Sigmoid colon (tissue), 7 donors: ENCODE results near the gene ALAS1. TPM values are rescaled to one million over a fixed set of nuclear protein-coding genes. Genes with fewer than 3 reads are reported as not detected.

ENCODE experiments used
- DNase-seq: peaks from one replicate; pipeline ENCODE4 v3.0.0-alpha.2; 2019
- H3K27ac ChIP-seq, 4 donors: fragments of 200-600 bp; sonication (generic); one replicate each; pipeline ENCODE4 v1.5.1; 2016 to 2019; ENCODE audit warnings: mild to moderate bottlenecking in 1 of 4
- H3K27me3 ChIP-seq, 3 donors: fragments of 200-600 bp; sonication (generic); one replicate each; pipeline ENCODE4 v1.5.1; 2019; ENCODE audit warnings: mild to moderate bottlenecking in 1 of 3
- H3K36me3 ChIP-seq, 4 donors: fragments of 200-600 bp; sonication (generic); one replicate each; pipeline ENCODE4 v1.5.1; 2016 to 2019
- H3K4me1 ChIP-seq, 4 donors: fragments of 200-600 bp; sonication (generic); one replicate each; pipeline ENCODE4 v1.5.1; 2017 to 2019
- H3K4me3 ChIP-seq, 4 donors: fragments of 200-600 bp; sonication (generic); one replicate each; pipeline ENCODE4 v1.5.1; 2017 to 2019; ENCODE audit warnings: mild to moderate bottlenecking in 2 of 4, moderate library complexity in 1 of 4
- H3K9me3 ChIP-seq, 4 donors: fragments of 200-600 bp in 3 of 4; sonication (generic) in 3 of 4; one replicate each; pipeline versions ENCODE4 v1.5.1 to v1.6.1; 2013 to 2019
- EP300 ChIP-seq, 4 donors: sonication (generic); formaldehyde crosslinking; IDR thresholded peaks; one replicate each; pipeline ENCODE4 v1.6.1; 2017; ENCODE audit warnings: antibody characterized with exemption in 4 of 4
- POLR2A ChIP-seq, 2 donors: fragments of 450-650 bp; IDR thresholded peaks; one replicate each; pipeline ENCODE4 v1.6.1; 2016; ENCODE audit warnings: antibody characterized with exemption in 2 of 2, mild to moderate bottlenecking in 2 of 2, moderate library complexity in 2 of 2
- POLR2AphosphoS5 ChIP-seq, 4 donors: sonication (generic); formaldehyde crosslinking; IDR thresholded peaks; one replicate each; pipeline ENCODE4 v1.6.1; 2017; ENCODE audit warnings: antibody characterized with exemption in 4 of 4
- WGBS, 2 donors: extraction: QIAGEN DNeasy Blood & Tissue Kit; methylation state at CpG; one replicate each; pipeline ENCODE4 v1.1.7; 2013; 5-methylcytosine and 5-hydroxymethylcytosine counted together
- intact Hi-C: fragments of 100-400 bp; cut with DNase I; formaldehyde crosslinking; loops from one replicate; pipeline ENCODE4 v1.15.1; 2023
- polyA plus RNA-seq, 3 donors: library from polyadenylated mRNA; stranded (reverse); fragments of 200-250 nt; gene quantifications; one replicate each; pipeline ENCODE4 v1.2.3, GENCODE V29; 2013
- total RNA-seq, 4 donors: library from RNA; depleted of rRNA; stranded (reverse); fragments of >200 nt; gene quantifications; one replicate each; pipeline ENCODE4 v1.1.0, GENCODE V29; 2016
- TF ChIP-seq, protein P1 (sequence below), 4 experiments: fragments of 450-650 bp in 3 of 4; fragments of 200-600 bp in 1 of 4; IDR thresholded peaks; one replicate each; pipeline ENCODE4 v1.5.1; 2016 to 2019; ENCODE audit warnings: antibody characterized with exemption in 4 of 4, mild to moderate bottlenecking in 3 of 4, moderate library complexity in 2 of 4
- donor health status: healthy with polysubstance abuse.
- donor health status: Bipolar disorder and iron deficiency.
- donor health status: healthy.

The ALAS1 gene
- total and polyA plus RNA-seq, 7 donors: 23.2 to 121 (median 27.3) TPM

DNA sequence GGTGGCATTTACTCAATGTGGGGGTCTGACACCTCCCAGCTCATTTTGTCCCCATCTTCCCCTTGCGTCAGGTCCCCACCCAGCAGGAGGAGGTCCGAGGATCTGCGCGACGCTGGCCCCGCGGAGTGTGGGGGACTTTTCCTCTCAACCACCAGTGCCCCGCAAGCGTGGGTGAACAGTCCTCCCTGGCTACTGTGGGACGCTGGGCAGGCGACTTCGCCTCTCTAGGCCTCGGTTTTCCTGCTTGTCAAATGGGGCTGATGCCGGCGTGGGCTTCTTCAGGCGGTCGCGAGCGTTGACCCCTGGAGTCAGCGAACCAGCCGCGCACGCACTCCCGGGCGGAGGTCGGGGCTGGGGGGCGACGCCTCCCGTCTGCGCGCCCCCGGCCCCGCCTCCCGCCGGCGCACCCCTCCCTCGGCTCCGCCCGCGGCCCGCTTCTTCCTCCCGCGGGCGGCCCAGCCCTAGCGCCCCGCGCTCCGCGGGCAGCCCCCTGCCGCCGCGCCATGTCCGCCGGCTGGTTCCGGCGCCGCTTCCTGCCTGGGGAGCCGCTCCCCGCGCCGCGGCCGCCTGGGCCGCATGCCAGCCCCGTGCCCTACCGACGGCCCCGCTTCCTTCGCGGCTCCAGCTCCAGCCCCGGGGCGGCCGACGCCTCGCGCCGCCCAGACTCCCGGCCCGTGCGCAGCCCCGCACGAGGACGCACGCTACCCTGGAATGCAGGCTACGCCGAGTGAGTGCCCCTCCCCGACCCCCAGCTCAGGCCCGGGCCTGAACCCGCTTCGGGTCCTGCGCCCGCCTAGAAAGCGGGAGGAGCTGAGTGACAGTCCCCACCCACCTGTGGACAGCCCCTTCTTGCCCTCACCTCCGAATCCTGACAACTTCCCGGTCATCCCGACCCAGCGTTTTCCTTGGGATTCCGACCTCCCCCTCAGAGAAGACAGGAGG, 47.6 kb downstream of the ALAS1 start, which contains the start of gene PPM1M:
Gene PPM1M (plus strand): TSS at position 438 of the 942 bp plus-strand sequence. CDS start 66 bp downstream, at position 504.
- H3K36me3 ChIP-seq: peaks cover 0 to 19% (median 0%) of the 10 kb centered on the region in 4 donors
- peak in 2 of 4 donors; percentile 19 to 35 for TF ChIP-seq POLR2AphosphoS5 (IDR thresholded peaks at IDR 0.05)
- TF ChIP-seq EP300 (IDR thresholded peaks at IDR 0.05): no peak
- DNase-seq: peak; percentile 80
- intact Hi-C loops: no loop called here
- no peaks in the 10 kb centered on the region for H3K27me3 ChIP-seq
- H3K4me1 ChIP-seq: peaks cover 0 to 24% (median 22%) of the 10 kb centered on the region in 4 donors
- H3K27ac ChIP-seq: peak within 1 kb of the TSS; percentile 86 to 92 (median 88)
- no peaks in the 10 kb centered on the region for H3K9me3 ChIP-seq
- H3K4me3 ChIP-seq: peak within 1 kb of the TSS; percentile 45 to 74 (median 62)
- 1 to 2% methylated on average over 98 of the region's 98 CpGs for WGBS, 2 donors

DNA sequence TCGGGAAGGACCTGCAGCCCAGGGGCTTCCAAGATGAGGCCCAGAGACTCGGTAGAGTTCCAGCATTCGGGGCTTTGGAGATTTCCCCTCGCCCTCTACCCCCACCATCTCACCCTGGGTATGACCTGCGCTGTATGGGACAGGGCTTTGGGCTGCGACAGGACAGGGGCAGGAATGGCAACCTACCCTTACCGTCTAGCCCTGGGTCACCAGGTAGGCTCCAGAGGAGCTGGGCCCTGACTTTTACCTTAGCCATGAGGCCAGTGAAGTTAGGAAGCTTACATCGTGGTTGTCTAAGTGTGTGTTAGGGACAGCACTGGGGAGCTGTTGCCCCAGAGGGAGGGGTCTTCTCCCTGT, 48.3 kb downstream of the ALAS1 start:
- Histone ChIP-seq H3K27ac (peak overlapping the region; percentile 86 to 92 (median 88)), H3K9me3 (no peaks in the 10 kb centered on the region), H3K27me3 (no peaks in the 10 kb centered on the region), H3K36me3 (peaks cover 0 to 26% (median 2%) of the 10 kb centered on the region in 4 donors), H3K4me1 (peaks cover 0 to 24% (median 19%) of the 10 kb centered on the region in 4 donors), H3K4me3 (peak overlapping the region; percentile 45 to 74 (median 62))
- TF ChIP-seq EP300 (IDR thresholded peaks at IDR 0.05) (no peak), POLR2AphosphoS5 (IDR thresholded peaks at IDR 0.05) (no peak), POLR2A (IDR thresholded peaks at IDR 0.05) (no peak)
- TF ChIP-seq, protein P1, sequence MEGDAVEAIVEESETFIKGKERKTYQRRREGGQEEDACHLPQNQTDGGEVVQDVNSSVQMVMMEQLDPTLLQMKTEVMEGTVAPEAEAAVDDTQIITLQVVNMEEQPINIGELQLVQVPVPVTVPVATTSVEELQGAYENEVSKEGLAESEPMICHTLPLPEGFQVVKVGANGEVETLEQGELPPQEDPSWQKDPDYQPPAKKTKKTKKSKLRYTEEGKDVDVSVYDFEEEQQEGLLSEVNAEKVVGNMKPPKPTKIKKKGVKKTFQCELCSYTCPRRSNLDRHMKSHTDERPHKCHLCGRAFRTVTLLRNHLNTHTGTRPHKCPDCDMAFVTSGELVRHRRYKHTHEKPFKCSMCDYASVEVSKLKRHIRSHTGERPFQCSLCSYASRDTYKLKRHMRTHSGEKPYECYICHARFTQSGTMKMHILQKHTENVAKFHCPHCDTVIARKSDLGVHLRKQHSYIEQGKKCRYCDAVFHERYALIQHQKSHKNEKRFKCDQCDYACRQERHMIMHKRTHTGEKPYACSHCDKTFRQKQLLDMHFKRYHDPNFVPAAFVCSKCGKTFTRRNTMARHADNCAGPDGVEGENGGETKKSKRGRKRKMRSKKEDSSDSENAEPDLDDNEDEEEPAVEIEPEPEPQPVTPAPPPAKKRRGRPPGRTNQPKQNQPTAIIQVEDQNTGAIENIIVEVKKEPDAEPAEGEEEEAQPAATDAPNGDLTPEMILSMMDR (IDR thresholded peaks at IDR 0.05): no peak
- DNase-seq: no peak
- intact Hi-C loops: no loop called here
- WGBS, 2 donors: 39 to 45% methylated on average over 8 of the region's 8 CpGs

DNA sequence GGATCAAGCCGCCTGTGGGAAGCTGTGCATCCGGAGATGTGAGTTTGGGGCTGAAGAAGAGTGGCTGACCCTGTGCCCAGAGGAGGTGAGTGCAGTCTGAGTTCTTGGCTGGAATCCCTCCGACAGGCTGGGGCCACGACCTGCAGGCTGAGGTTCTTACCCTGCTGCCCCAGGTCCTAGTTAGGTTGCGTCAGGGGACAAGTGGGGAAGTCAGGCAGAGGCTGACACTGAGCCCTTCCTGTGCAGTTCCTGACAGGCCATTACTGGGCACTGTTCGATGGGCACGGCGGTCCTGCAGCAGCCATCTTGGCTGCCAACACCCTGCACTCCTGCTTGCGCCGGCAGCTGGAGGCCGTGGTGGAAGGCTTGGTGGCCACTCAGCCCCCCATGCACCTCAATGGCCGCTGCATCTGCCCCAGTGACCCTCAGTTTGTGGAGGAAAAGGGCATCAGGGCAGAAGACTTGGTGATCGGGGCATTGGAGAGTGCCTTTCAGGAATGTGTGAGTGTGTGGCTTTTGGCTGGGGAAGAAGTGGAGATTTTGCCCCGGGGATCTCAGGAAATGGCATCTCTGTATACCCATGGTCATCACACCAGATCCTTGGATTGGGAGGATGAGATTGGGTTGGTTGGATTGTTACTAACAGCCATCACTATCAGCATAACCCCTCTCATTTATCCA, 48.9 kb downstream of the ALAS1 start:
- Histone ChIP-seq H3K9me3 (no peaks in the 10 kb centered on the region), H3K27me3 (no peaks in the 10 kb centered on the region), H3K4me1 (peaks cover 0 to 24% (median 19%) of the 10 kb centered on the region in 4 donors), H3K4me3 (peak overlapping the region in 1 of 4 donors; percentile 74), H3K36me3 (peaks cover 0 to 32% (median 4%) of the 10 kb centered on the region in 4 donors), H3K27ac (peak overlapping the region; percentile 86 to 92 (median 88))
- TF ChIP-seq POLR2A (IDR thresholded peaks at IDR 0.05) (no peak), POLR2AphosphoS5 (IDR thresholded peaks at IDR 0.05) (no peak), EP300 (IDR thresholded peaks at IDR 0.05) (no peak)
- TF ChIP-seq, protein P1 (IDR thresholded peaks at IDR 0.05): no peak
- intact Hi-C loops: no loop called here
- whole genome bisulfite sequencing, 2 donors: 77 to 87% methylated on average over 14 of the region's 14 CpGs
- DNase-seq: no peak

DNA sequence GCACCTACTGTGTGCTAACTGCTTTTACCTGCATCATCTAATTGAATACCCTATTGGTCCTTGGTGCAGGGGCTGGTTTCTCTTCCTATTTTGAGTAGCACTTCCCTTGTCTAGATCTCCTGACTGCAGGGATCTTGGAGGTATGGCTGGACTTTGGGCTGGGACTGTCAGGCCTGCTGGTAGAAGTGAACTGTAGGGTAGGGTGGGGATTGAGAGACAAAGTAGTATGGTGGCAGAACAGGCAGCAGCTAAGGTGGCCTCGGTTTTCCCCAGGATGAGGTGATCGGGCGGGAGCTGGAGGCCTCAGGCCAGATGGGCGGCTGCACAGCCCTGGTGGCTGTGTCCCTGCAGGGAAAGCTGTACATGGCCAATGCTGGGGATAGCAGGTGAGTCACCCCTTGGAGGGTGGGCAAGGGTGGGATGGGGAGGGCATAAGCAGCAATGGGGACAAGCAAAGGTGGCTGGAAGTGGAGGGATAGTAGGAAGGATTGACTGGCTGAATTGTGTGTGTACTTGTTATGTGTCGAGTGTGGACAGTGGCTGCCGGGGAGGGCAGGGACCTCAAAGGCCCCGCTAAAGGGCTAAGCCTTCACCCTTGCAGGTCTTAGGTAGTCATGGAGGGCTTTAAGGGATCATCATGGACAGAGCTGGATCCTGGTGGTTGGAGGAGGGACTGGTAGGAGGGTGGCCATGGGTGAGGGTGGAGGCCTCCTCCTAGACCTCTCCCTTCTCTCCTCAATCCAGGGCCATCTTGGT, 49.6 kb downstream of the ALAS1 start:
- H3K27ac ChIP-seq: peak overlapping the region in 3 of 4 donors; percentile 9 to 92 (median 86)

More for the DNA sequence above, 49.6 kb downstream of the ALAS1 start:
- H3K27me3 ChIP-seq: no peaks in the 10 kb centered on the region
- DNase-seq: no peak
- intact Hi-C loops: no loop called here
- H3K36me3 ChIP-seq: peaks cover 0 to 39% (median 6%) of the 10 kb centered on the region in 4 donors
- TF ChIP-seq POLR2AphosphoS5 (IDR thresholded peaks at IDR 0.05) (no peak), POLR2A (IDR thresholded peaks at IDR 0.05) (no peak), EP300 (IDR thresholded peaks at IDR 0.05) (no peak)
- TF ChIP-seq, protein P1 (IDR thresholded peaks at IDR 0.05): no peak
- H3K4me1 ChIP-seq: peaks cover 0 to 24% (median 19%) of the 10 kb centered on the region in 4 donors
- WGBS, 2 donors: 94 to 95% methylated on average over 7 of the region's 7 CpGs
- no peaks in the 10 kb centered on the region for H3K9me3 ChIP-seq
- H3K4me3 ChIP-seq: no peak overlapping the region
